HG03575 (cell line): ENCODE results near the gene TLR2.

Experiments used
- ATAC-seq: cut with Tn5 transposase; IDR thresholded peaks from one replicate; pipeline ENCODE4 v1.9.1; 2021; ENCODE audit not compliant: unreplicated experiment, insufficient number of reproducible peaks, low FRiP score; ENCODE audit errors: extremely low read depth

Gene TLR2

GRCh38 chr4:153725136-153725830, 41.2 kb downstream of the TLR2 start:
- no peak for ATAC-seq

- no peak for ATAC-seq
These were observed 41.7 kb downstream of the TLR2 start for GRCh38 chr4:153725831-153726154.

- no peak for ATAC-seq
These were observed 44.1 kb downstream of the TLR2 start for GRCh38 chr4:153728151-153728550.

- no peak for ATAC-seq
These were observed 44.6 kb downstream of the TLR2 start for GRCh38 chr4:153728660-153729059.

GRCh38 chr4:153729895-153730294, 45.8 kb downstream of the TLR2 start:
- no peak for ATAC-seq

- ATAC-seq = no peak
These were observed 47.2 kb downstream of the TLR2 start for GRCh38 chr4:153731239-153731638.

GRCh38 chr4:153733751-153734448, 49.8 kb downstream of the TLR2 start:
- ATAC-seq = no peak

- ATAC-seq = no peak
These were observed 51.9 kb downstream of the TLR2 start for GRCh38 chr4:153735906-153736461.

GRCh38 chr4:153741541-153741940, 57.5 kb downstream of the TLR2 start:
- no peak for ATAC-seq

GRCh38 chr4:153745651-153746050, 61.6 kb downstream of the TLR2 start:
- no peak for ATAC-seq

GRCh38 chr4:153747406-153747955, 63.4 kb downstream of the TLR2 start:
- no peak for ATAC-seq

GRCh38 chr4:153748378-153748777, 64.3 kb downstream of the TLR2 start:
- no peak for ATAC-seq

- peak; percentile 74 for ATAC-seq
These were observed 66.2 kb downstream of the TLR2 start for GRCh38 chr4:153750197-153750817.

- ATAC-seq = no peak
These were observed 71.1 kb downstream of the TLR2 start for GRCh38 chr4:153755186-153755585.
